ACHN (cell line): ENCODE data around the gene AMHR2.
"Not testable (repeated sequence)": the region's sequence is repeated elsewhere in the genome, so short reads cannot be mapped to it uniquely, and the experiment has no call there.

Source experiments
- DNase-seq: peaks from one replicate; pipeline ENCODE4 v3.0.0-alpha.2; 2015
- in situ Hi-C: cut with HindIII; loops from 2 replicates; pipeline ENCODE4 v1.10.0; 2017; ENCODE audit warnings: low sequenced_read_pairs, low pct_ligation_motif_present, low pct_unique_long_range_greater_than_20kb

Gene AMHR2

DNA sequence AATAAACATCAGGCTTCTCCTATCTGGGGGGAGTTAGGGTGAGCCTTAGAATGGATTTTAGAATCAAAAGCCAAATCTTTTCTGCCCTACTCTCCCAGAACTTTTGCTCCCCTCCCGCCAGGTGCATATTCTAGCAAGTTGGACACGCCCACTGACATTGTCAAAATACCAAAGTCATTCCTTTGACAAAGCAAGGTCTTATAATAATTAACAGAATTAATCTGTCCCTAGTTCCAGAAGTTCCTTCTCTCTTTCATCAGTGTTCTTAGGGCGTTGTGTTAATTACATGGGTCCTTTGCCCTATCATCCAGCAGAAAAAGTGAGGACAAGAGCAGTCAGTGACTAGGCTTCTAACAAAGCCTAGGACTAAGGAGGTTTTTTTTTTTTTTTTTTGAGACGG lies 20.3 kb downstream of the AMHR2 start:
- DNase-seq, result no peak
- in situ Hi-C loops, result no loop called here

DNA sequence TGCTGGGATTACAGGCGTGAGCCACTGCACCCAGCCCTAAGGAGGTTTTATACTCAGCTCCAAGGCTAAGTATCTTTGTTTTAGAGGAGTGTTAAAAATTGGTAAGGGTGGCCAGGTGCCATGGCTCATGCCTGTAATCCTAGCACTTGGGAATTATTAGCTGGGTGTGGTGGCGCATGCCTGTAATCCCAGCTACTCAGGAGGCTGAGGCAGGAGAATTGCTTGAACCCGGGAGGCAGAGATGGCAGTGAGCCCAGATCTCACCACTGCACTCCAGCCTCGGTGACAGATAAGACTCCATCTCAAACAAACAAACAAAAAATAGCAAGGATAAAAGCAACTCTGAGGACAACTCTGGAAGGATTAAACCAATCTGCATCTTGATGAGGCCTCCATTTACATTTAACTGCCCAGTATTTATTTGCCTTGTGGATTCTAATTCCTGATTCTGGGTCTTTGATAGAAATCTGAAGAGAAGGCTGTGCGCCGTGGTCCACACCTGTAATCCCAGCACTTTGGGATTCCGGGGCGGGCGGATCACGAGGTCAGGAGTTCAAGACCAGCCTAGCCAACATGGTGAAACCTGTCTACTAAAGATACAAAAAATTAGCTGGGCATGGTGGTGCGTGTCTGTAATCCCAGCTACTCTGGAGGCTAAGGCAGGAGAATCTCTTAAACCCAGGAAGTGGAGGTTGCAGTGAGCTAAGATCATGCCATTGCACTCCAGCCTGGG lies 21.1 kb downstream of the AMHR2 start:
- in situ Hi-C loops, result not testable (repeated sequence)

DNA sequence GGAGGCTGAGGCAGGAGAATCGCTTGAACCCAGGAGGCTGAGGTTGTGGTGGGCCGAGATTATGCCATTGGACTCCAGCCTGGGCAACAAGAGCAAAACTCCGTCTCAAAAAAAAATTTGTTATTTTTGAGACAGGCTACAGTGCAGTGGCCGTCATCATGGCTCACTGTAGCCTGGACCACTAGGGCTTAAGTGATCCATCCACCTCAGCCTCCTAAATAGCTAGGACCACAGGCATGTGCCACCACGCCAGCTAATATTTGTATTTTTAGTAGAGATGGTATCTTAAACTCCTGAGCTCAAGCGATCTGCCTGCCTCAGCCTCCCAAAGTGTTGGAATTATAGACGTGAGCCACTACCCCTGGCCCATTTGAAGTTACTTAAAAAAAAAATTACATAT lies 27.3 kb downstream of the AMHR2 start:
- no peak for DNase-seq
- in situ Hi-C loops, result no loop called here

More for the DNA sequence above, 21.1 kb downstream of the AMHR2 start:
- DNase-seq, result not testable (repeated sequence)

DNA sequence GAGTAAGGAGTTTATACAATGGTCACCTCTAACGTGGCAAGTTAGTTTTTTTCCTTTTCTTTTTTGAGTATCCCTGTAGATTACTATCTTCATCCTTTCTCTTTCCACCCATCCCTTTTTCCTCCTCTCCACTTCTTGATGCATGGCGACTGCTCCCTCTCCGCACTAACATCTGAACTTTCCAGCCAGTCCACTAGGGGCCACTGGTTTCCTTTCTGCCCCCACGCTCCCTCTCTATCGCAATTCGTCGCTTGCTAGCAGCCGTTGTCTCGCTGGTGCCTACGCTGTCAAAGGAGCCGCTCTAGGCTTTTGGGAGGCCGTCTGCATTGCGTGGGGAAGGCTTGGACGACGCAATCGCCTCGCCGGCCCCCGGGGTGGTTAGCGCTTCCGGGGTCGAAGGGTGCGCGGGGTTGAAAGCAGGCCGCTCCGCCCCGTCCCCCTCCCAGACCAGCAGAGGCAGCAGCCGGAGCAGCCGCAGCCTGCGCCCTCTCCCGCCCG lies 28.1 kb downstream of the AMHR2 start, which contains the start of gene PCBP2:
PCBP2 (plus strand) TSS at position 442 of the 498 bp plus-strand sequence. CDS start 2,699 bp downstream, outside the sequence.
- peak; percentile 100 for DNase-seq
- in situ Hi-C loops, result no loop called here

DNA sequence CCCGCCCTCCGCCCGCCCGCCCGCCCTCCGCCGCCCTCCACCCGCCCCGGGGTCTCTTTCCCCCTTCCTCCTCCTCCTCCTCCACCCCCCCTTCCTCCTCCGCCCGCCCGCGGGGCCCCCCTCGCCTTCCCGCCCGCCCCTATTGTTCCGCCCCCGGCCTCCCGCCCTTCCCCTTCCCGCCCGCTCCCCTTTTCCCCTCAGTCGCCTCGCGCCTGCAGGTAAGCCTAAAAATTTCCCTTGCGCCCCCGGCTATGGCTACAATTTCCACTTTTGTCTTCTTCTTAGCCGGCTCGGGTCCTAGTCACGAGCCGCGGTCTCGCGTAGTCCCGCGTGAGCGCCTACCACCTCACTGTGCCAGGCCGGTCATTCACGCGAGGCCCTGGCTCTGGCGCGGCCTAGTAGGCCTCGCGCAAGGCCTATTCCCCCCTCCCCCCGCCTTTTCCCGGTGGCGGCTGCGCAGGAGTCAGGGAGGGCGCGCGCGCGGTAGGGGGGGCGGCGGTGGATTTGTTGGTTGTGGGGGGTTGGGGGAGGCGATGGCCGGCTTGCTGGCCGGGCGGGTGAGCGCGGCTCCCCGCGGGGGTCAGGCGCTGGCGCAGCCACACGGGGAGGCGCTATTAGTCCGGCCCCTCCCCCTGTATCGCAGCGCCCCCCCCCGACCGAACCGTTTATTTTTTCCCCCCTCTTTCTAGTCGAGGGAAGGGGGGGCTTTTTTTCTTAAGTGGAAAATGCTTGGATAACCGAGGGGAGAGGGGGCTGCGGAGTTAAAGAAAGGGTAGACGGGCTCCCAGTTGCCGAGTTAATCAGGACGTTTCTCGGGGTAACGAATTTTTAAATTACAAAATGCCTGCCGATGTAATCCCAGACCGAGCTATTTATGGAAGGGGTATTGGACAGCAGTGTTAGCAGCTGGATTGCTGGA lies 28.8 kb downstream of the AMHR2 start:
- peak; percentile 94 for DNase-seq
- in situ Hi-C loops, result no loop called here

DNA sequence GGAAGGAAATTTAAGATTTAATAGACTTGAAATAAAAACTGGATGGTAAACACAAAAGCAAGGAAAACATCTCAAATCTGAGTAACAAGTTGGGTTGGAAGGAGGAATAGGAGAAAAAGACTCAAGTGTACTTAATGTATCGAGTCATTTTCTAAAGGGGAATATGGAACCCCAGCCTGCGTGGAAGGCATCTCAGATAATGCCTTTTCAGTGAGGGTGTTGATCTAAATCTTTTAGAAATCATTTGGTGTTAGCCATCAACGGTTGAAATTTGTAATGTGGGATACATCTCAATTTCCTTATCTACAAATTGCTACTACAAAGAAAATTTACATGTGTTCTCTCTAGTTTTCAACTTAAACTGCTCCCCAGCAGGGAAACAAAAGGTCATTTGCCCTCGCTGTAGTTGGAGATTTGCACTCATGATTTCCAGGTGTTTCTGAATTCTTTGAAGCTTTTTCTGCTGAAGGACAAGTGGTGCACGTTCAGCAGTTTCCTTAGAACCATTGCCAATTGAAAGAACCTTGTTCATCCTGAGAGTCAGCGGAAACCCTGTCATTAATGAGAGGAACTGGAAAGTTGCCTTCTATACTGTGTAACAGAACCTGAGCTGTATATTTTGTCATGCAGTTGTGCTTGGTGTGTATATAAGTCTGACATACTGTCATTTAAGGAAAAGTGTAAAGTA lies 30.4 kb downstream of the AMHR2 start:
- in situ Hi-C loops, result no loop called here
- DNase-seq, result no peak

DNA sequence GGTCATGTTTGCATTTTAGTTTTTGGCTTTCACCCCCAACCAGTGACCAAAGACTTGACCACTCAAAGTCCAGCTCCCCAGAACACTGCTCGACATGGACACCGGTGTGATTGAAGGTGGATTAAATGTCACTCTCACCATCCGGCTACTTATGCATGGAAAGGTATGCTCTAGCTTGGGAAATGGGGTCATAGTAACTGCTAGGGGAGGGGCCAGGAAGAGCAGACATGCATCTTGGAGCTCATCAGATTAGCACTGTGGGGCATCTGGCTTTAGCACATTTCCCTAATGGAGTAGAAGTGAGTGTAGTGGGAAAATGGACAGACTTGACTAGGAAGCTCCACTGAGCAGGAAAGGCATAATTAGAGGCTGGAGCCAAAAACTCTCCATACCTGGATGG lies 31.1 kb downstream of the AMHR2 start:
- in situ Hi-C loops, result no loop called here
- no peak for DNase-seq

DNA sequence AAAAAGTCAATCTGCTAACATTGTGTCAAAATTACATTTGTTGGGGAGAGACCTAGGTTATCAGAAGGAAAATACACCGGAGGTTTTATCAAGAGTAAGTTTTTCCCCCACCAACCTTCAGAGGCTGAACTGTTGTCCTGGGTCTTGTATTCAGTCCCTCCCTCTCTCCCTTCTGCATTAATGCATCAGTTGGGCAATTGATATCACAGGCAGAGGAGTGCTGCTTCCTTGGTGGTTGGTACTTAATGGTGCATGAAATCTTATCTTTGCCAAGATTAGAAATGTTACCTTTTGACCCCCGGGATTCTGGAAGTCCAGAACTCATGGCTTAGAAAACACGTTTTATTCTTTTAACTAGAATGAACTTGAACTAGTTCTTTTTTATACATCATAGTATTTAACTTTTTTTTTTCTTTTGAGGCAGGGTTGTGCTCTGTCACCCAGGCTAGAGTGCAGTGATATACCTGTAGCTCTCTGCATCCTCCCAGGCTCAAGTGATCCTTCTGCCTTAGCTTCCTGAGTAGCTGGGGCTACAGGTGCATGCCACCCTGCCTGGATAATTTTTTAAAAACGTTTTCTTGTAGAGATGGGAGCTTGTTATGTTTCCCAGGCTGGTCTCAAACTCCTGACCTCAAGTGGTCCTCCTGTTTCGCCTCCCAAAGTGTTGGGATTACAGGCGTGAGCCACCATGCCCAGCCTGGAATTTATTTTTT lies 33.2 kb downstream of the AMHR2 start:
- in situ Hi-C loops, result no loop called here
- no peak for DNase-seq

DNA sequence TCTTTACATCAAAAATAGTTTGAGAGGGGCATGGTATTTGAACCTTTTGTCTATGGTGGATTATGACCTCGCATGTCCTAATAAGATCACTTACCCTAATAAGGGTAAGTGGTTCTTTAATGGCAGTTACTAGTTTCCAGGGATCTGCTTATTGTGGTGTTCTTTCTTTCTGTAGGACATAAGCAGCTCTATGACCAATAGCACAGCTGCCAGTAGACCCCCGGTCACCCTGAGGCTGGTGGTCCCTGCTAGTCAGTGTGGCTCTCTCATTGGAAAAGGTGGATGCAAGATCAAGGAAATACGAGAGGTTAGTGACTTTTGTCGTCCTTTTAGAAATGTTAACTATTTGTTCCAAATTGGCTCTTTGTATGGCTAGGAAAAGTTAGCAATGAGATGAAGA lies 35.4 kb downstream of the AMHR2 start:
- DNase-seq, result no peak
- in situ Hi-C loops, result no loop called here

DNA sequence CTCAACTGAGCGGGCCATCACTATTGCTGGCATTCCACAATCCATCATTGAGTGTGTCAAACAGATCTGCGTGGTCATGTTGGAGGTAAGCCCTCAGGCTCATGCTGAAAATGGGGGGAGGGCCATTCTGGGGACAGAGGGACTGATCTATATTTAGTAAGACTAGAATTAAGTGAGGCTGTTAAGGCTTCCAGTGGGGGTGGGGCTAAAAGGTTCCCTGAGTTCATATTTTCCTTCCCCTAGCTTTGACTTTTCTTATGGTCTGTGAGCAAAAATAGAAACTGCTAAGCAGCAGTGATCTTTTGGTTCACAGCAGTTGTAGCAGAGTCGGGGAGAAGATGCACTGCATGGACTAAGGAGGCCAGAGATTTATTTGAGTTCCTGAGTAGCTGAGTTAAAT lies 37.4 kb downstream of the AMHR2 start:
- no peak for DNase-seq
- in situ Hi-C loops, result no loop called here

DNA sequence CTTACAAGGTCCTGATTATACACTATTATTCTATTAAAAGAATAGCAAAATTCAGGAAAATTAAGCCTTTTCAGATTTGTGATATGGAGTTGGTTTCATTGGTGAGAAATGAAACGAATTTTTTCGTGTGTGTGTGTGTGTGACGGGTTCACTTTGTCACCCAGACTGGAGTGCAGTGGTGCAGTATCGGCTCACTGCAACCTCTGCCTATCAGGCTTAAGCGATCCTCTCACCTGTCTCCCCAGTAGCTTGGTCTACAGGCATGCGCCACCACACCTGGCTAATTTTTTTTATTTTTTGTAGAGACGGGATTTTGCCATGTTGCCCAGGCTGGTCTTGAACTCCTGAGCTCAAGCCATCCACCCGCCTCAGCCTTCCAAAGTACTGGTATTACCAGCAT lies 37.9 kb downstream of the AMHR2 start:
- DNase-seq, result no peak
- in situ Hi-C loops, result no loop called here

DNA sequence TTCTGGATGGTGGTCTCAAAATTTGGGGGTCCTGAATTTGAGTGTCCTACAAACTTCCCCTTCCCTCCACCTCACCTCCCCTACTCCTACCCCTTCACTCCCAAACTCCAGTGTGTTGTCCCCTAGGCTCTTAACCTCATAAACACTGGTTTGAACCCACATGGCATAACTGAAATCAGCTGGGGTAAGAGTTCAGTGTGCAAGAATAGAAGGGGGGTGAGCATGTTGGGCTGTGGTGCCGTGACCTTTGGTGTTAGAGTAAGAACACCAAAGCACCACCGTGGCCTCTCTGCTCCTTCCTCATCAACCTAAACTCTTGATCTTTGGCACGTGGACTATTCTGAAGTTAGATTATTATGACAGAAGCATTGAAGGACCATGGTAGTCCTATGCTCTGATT lies 39.3 kb downstream of the AMHR2 start:
- DNase-seq, result no peak
- in situ Hi-C loops, result no loop called here

DNA sequence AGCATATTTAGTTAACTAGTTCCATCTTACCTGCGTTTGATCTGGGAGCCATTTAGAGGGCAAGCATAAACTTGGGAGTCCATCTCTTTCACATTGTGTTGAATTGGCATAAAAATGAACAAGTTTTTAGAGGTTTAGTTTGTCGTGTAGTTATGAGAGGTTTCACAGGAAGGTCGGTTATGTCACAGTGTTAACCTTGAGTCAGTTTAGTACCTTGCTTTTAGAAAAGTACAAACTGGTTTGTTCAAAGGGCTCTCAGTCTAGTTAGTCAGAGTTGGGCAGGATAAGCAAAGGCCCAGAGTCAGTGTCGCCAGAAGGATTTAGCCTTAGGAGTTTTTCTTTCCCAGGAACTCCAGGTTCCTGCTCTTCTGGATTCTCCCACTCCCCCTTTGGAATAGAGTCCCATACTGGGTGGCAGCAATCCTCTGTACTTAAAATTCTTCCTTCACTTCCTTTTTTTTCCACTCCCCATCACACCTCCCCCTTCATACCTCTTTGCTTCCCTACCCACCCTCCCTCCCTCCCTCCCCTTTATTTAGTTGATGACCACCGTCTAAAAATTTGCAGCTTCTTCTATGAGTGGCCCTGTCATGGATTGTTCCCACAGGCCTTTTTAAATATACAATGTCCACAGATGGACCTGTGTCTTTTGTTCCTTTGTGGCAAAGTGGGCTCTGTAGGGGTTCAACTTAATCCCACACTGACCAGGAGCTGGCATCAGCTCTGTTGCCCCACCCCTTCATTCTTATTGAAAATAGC lies 40.3 kb downstream of the AMHR2 start:
- in situ Hi-C loops, result no loop called here
- DNase-seq, result no peak

DNA sequence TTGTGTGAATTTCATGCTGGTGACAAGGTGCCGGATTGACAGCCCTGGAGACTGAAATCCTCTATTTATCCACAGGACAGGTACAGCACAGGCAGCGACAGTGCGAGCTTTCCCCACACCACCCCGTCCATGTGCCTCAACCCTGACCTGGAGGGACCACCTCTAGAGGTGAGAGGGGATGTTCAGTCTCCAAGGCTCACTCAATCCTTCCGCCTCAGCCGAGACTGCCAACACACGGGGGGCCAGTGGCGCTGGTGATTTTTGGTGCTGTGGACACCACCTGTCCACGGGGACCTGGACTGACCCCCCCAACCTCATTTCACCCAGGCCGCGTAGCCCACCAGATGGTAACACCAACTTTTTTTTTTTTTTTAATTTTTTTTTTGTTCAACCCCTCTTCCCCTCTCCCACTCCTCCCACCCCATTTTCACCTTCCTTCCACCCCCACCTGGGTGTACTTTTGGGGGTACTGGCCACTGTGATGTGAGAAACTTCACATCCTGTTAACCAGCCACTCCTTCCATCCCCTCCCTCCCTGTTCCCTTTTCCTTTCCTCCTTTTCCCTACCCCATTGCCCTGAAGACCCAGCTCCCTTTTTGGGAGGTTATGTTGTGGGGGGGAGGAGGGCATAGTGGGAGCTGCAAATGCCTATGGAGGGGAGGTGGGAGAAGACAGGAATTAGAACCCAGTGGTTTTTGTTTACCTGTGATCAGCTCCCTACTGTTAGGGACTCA lies 41.2 kb downstream of the AMHR2 start:
- DNase-seq, result no peak
- in situ Hi-C loops, result no loop called here

DNA sequence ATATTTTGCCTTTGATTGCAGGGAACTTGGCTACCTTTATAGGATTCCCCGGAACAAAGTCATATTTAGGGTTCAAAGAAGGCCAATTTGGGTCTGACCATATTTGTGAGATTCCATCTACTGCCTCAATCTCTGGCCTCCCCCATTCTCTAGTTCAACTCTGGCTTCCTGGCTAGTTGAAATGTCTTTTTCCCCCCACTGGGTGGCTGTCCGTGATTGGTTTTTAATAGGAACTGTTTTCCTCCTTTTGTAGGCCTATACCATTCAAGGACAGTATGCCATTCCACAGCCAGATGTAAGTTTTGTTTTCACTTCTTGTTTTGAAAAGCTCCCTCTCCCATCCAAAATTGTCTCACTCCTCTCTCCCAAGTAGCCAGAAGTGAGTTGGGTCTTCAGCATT lies 42.0 kb downstream of the AMHR2 start:
- in situ Hi-C loops, result no loop called here

DNA sequence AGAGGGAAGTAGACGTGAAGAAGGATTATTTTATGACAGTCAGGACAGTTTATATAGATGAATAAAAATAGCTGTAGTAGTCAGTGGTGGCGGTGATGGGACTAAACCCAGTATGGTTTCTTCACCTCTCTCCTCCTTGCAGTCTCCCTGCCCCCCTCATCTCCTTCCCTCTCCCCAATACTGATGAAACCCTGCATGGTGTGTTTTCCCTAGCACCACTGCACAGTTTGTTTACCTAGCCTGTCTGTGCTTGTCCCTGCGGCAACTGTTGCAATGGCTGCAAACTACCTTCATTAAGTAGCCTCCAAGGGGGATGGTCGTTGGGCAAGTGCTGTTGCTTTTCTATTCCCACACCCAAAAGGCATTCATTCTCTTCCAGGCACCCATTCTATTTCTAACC lies 43.0 kb downstream of the AMHR2 start:
- in situ Hi-C loops, result no loop called here
- no peak for DNase-seq

More for the DNA sequence above, 42.0 kb downstream of the AMHR2 start:
- DNase-seq, result no peak

DNA sequence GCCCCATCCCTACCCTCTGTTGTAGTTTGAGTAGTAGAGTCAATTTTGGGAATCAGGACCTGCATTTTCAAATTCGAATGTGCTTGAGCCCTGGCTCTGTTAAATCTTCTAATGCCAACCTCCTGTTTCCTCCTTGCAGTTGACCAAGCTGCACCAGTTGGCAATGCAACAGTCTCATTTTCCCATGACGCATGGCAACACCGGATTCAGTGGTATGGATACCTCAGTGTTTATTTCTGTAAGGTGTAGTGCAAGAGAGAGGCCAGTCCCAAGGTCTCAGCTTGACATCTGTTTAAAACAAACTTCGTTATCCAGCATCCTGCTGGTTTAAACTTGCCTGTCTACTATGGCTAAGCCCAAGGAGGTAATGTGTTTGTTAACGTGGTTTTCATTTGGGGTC lies 43.4 kb downstream of the AMHR2 start:
- in situ Hi-C loops, result no loop called here
- no peak for DNase-seq
